ENCODE results near the gene CYP1B1.

The CYP1B1 gene

DNA sequence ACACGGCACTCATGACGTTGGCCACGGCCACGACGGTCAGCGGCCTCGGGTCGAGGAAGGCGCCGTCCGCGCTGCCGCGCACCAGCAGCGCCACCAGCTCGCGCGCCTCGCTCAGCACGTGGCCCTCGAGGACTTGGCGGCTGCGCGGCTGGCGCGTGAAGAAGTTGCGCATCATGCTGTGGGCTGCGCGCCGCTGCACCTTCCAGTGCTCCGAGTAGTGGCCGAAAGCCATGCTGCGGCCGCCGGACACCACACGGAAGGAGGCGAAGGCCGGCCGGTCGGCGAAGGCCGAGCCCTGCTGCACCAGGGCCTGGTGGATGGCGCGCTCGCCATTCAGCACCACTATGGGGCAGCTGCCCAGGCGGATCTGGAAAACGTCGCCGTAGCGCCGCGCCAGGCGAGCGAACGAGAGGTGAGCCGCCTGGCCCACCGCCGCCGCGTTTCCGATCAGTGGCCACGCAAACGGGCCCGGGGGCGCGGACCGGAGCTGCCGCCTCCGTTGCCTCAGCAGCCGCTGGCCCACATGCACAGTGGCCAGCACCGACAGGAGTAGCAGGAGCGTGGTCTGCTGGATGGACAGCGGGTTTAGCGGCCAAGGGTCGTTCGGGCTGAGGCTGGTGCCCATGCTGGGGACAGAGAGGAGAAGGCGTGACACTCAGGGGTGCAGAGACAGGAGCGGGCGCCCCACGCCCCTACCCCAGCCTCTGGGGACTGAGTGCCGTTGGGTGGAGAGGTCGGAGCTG lies 1.0 kb downstream of the CYP1B1 start:
- peak; percentile 51 for DNase-seq

DNA sequence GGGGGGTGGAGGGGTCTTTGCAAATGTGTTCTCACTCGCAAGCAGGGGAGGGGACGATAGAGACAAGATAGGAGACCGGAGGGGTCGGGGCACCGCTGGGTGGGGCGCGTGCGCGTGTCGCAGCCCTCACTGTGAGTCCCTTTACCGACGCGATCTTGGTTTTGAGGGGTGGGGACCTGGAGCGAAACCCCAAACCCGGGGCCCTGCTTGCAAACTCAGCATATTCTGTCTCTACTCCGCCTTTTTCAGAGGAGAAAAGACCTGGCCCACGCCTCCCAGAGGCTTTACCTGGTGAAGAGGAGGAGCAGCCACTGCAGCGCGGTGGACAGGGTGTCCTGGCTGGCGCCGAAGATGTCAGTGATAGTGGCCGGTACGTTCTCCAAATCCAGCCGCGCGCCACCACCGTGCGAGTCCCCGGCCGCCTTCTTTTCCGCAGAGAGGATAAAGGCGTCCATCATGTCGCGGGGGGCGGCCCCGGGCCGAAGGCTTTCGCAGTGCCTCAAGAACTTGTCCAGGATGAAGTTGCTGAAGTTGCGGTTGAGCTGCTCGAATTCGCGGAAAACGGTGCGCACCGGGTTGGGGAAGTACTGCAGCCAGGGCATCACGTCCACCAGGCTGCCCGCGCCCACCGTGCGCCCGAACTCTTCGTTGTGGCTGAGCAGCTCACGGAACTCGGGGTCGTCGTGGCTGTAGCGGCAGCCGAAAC lies 1.7 kb downstream of the CYP1B1 start:
- DNase-seq: peak; percentile 36

DNA sequence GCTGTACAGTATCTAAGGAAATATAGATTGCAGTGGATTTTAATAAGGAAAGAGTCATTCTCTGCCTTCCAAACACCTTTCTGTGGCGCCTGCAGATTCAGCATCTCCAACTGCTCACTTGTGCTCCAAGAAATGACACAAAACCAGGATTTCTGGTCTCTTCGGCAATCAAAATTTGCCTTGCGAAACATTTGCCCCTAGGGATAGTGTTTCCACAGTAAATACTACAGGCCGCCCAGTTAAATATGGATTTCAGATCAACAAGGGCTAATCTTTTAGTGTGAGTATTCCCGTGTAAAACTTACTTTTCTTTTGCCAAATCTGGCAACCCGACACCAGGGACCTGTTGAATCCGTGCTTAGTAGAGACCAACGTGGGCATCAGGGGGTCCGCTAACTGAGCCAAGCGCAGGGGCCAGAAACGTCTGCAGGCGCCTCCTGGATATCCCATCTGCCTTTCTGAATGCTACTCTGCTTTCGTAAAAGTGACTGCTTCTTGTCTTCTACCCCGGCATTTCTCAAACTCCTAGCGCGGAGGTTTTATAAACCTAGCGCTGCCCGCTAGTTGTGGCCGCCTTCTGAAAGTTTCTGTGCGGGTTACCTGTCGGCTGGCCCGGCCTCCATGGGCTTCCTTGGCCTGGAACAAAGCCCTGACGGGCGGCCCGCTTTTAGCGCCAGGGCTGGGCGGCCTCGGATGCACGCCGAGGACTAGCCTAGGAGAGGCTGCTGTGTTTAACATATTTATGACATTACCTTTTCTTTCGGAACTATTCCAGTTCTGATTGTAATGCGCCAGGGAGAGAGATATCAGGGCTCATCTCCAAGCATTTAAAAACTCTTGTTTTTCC lies 2.5 kb downstream of the CYP1B1 start:
- DNase-seq: peak; percentile 27

DNA sequence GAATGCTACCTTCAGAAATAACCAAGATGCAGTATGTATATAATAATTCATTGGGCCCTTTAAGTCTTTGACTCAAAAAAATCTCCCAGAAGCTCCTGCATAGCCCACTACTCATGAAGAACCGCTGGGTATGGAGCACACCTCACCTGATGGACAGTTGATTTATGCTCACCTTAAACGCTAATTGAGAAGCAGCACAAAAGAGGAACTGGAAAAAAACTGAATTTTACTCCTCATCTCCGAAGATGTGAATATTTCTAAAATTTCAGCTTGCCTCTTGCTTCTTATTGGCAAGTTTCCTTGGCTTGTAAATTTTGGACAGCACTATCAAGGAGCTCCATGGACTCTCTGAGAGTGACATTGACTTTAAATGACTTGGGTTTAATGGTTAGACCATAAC lies 5.5 kb downstream of the CYP1B1 start:
- no peak for DNase-seq

DNA sequence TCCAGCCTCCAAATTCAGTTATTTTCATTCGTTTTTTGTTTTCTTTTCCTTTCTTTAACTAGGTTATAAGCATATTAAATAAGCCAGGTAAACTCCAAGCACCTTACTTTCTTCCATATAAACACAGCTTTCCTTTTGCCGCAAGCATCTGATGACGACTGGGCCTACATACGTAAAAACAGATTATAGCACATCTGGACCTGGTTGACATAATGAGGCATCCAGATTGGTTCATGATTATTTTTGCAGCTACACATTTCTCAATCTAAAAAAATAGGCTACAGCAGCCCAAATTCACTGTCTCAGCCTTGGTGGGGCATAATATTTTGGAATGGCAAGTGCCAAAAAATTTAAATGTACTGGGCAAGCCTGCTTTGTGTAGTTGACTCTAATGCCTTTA lies 7.7 kb downstream of the CYP1B1 start:
- peak; percentile 25 for DNase-seq

DNA sequence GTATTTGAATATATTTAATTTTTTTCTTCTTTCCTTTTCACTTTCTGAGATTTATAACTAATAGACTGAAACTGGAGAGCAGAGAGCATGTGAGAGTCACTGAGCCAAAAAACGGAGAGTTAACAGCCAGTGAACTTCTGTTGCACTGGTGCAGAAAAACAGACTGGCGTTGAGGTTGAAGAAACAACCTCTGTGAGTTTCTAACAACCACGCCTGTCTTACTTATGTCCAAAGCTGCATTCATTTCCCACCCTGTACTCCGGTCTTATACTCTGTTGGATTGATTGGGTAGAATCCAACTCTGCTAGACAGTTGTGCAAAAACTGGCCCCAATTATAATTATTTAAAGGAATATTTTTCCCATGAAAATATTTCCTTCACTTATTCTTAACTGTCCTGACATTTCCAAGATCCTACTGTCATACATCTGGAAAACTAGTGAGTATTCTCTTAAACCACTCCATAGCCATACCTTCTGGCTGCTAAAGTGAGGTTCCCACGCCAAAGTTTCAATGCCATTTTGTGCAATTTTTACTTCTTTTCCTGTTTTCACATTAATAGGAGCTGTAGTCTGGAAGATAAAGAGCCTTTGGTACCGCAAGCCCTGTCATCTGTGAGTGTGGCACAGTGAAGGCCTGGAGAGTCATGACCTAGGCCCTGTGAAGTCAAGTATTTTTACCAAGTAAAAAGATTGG lies 9.4 kb downstream of the CYP1B1 start:
- DNase-seq: peak; percentile 67

DNA sequence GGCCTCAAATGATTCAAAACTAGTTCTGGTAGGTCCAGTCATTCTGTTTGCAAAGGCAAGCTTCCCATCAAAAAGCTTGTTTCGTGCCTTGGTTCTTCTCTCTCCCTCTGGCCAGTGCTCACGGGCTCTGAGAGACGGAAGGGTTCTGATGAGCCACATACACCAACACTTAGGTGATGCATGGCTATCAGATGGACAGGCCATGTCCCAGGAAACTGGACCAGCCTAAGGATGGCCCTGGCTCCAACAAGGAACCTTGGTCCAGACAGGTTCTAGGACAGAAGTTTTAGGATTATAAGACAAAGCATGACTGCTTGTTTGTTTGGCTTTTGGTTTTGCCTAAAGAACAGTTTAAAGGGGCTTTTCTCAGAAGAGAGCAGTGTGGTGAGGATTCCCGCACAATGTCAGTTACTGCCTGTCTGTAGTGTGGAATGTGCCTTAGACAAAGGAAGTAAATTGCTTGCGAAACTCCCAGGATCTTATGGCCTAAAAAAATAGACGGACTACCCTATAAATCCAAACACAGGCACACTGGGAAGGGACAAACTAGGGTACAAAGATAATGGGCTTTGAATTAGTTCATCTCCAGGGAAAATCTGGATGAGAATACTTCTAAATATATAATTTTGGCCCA lies 10.3 kb downstream of the CYP1B1 start:
- no peak for DNase-seq

DNA sequence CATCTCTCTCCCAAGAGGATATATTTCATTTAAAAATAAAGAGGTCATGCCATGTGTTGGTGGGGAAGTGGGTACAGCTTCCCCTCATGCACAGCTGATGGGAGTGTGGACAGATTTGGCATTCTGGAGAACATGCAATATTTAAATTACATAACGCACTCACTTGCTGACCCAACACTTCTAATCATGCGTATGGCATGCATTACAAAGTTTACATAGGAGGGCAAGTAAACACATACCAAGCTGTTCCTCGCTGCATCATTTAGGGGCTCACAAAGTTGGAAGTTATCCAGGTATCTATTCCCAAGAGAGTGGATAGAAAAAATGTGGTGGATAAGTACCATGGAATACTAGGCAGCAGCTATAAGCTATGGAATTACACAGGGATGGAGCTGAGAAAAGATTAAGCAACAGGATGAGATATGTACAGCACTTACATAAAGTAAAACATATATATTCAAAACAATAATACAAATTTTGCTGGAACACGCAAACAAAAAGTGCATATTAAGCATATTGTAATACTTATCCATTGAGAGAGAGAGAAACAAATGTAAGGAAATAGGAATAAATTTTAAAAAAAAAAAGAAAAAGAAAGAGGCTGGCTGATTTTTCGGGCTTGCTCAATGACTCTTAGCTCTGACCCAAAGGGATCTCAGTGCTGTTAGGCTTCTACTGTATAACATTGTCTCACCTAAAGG lies 11.0 kb downstream of the CYP1B1 start:
- no peak for DNase-seq

DNA sequence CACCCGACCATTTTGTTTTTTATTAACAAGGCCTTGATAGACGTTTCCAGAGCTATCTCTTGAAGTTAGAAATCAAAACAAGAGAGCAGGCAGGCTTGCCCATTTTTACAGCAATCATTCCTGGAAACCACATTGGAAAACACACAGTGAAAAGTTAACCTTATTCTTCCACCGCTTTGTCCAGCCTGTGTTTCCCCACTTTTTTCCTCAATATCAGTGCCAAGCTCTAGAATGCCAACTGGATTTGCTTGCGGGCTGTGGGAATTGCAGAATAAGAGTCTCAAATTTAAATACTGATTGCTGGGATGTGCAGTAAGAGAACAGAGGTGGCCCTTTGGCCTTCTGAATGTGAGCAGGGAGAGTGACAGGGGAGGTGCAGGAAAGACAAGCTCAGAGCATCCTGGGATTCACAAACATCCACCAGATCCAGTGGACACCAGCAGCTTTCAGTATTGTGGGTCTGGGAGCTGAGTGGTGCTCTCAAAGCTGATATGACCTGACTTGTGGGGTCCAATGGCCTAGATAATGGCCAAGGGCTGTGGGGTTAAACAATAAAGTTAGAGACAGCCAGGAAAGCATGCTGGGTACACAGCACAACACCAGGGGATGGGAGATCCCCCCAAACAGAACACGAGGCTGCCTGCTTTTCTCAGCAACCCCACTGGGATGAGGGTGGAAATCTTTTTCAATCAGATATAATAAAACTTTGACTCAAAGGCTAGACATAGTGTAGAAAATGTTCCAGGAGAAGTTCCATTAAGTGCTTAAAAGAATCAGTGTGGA lies 15.5 kb downstream of the CYP1B1 start:
- DNase-seq: peak; percentile 50

DNA sequence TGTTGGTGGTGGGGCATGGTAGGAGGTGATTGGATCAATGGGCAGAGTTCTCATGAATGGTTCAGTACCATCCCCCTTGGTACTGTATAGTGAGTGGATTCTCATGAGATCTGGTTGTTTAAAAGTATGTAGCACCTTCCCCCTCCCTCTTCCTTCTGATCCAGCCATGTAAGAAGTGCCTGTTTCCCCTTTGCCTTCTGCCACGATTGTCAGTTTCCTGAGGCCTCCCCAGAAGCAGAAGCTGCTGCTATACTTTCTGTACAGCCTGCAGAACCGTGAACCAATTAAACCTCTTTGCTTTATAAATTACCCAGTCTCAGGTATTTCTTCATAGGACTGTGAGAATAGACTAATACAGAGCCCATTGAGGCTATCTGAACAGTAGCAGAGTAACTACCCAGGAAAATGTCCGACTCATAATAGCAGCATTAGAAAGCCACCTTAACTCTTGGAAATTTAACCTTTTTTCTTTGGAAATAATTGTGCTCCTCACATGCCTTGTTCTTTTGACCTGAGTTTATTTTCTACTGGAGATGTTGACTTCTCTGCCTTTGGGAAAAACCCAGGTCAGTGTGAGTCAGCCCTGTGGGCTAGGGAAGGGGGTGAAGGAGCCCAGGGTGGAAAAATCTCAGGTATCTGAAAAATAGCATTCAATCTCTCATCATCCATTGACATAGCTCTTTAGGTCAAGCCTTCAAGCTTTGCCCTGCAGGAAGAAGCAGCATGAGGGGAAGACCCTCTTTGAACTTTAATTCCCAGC lies 18.1 kb downstream of the CYP1B1 start:
- DNase-seq: no peak

DNA sequence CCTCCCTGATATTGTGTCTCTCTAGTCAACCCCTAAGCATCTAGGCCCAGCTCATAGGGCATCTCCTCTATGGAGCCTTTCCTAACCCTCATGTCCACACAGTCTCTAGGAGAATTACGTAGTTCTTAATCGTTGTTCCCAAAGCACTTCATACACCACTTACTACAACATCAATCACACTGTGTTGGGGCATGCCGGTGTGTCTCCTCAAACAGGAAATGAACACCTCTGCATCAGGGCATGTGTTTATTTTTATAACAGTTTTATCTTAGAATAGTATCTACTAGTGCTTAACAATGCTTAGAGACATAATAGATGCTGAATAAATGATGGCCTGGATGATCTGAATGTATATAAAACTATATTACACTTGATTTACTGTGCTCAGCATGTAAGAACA lies 19.7 kb downstream of the CYP1B1 start:
- no peak for DNase-seq

DNA sequence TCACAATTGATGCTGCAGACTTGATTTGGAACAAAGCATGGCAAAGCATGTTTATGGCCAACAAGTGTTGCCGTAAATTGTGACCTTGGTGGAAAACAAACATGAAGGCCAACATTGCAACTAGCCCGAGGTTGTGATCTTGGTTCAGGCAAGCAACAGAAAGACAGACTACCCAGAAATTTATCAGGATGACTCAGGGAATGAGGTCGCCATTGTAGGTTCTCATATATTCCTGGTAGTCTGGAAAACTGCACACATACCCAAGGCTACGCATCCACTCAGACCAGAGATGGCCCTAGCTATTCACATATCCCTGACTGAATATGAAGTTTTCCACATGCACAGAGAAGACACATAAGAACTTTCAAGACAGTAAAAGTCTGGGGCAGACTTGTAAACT lies 30.1 kb downstream of the CYP1B1 start:
- DNase-seq: no peak

DNA sequence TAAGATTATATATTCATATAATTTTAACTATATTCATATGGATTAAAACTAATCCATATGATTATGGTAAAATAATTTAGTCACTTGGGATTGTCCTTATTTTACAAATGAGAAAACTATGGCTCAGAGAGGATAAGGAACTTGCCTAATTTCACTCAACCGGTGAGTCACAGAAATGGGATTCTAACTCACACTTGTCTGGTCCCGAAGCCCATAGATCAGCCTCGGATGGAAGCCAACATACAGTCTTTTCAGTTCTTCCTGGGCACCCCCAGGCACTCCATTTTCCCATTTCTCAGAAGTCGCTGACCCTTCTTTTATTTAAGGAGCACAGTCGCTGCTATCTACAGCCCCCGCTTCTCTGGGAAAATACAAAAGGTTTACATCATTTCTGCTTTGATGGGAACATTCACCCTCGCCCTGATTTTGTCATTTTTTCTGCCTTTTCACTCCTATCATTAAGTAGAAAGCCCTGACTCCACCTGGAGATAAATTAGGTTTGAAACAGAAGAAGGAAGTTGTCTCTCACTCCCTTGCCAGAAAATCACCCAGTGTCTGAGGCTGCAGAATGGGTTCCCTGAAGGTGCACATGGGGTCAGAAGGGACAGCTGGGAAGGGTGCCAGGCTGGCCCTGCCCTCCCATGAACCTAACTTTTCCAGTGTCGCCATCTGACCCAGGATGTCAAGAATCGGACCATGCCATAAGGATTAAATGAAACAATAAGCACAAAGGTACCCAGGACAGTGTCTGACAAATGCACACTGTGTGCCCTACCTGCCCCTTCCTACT lies 36.6 kb downstream of the CYP1B1 start:
- no peak for DNase-seq

DNA sequence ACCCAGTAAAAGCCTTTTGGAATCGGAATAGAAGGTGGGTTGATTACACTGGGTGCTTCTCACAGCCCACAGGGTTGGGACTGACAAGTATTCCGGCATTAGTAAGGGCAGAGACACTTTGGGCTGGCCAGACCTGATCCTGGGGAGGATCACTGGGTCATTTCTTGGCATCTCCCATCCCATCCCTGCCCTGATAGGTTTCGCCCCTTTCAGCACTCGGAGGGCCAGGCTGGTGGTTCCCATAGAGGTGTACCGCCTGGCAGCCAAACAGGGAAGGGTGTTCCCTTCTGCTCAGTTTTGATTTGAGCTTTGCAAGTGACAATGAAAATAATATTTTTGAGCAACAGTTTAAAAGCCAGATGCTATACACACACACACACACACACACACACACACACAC lies 37.3 kb downstream of the CYP1B1 start:
- DNase-seq: no peak

DNA sequence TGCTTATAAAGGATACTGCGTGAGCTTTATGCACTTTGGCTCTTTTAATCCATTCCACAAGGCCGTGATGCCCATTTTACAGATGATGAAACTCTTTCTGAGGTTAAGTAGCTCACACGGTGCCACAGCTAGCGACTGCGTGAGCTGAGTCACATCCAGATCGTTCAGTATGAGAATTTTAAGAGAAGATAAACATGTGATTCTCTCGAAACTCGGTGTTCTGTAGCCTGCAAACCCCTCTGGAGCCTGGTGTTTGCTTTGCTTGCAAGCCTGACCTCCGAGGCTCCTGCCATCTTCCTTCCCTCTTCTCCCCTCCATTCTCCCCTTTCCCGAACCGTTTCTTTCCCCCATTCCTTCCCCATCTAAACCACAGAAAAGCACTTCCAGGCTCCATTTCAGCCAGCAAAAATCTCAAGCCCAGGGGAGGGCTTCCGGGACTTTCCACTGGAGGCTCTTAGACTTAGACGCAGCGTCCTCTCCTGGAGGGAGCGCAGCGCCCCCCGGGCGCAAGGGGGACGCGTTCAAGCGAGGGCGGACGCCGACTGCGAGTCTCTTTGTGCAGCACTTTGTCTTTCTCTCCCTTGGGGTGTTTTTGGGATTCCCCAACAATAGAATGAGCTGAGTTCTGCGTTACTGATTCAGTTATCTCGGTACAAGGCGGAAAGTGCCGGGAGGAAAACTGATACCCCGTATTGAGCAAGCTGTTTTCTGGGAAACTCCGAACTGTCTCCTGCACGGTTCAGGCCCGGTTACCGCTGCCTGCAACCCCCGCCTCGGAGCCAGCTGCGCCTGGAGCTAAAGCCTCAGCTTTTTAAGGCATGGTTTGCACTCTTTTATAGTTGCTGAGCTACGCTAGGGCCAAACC lies 38.0 kb downstream of the CYP1B1 start:
- DNase-seq: peak; percentile 70

DNA sequence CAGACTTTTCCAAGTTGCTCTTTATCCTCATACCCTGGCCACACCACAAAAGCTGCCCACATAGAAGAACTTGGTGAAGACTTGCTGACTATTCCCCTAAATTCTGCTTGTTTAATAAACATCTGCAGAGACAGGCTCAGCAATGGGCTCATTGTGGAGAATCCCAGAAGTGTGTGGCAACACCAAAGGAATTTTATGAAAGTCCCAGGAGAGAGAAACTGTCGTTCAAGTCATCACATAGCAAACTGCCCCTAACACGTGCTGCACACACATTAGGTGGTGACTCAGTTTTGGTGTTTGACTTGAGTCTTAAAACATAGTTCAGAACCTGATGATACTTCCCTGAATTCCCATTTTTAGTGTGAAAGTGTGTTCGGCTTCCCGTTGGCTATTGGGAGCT lies 38.6 kb downstream of the CYP1B1 start:
- DNase-seq: no peak

DNA sequence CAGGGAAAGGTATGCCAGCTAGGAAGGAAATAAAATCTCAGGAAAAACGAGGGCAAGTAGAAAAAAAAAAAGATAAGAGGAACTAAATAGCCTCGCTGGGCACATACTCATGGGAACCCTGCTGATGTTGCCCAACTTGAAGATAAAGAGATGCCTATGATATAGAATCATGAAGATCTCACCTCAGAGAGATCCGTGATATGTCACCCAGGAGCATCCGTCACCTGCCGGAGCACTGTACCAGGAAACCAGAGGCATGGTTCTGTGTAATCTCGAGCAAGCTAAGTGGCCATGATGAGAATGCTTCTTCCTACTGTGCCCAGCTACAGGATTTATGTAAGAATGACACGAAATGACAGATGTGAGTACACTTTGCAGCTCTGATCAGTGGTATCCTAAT lies 40.0 kb downstream of the CYP1B1 start:
- no peak for DNase-seq

DNA sequence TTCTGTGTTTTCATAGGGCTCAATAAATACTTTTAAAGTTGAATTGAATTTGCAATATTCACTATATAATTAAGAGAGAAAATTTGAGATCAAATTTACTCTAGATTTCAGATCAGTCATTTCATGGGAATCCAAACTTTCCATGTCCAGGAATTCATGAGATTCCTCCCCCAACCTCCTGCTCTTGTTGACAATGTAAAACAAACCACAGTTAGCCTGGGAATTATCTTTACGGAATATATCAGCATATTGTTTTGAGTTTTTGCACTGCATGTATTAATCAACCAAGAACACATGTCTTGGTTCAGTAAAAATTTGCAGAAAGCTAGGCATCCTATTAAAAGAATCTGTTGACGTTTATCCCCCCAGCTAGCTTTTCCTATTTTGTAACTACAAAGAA lies 42.3 kb downstream of the CYP1B1 start:
- DNase-seq: no peak
